ENCODE measurements around the gene MRPL28. TPM values are rescaled to one million over a fixed set of nuclear protein-coding genes. Genes with fewer than 3 reads are reported as not detected.

The MRPL28 gene
- total RNA-seq, 2 donors from 2014 or later, result 83.4 to 84.3 TPM

GRCh38 chr16:330741-331140 lies 39.6 kb downstream of the MRPL28 start:
- no peak for DNase-seq (ENCODE audit: low spot score)
- no peak overlapping the region for H3K27ac ChIP-seq
- H3K27me3 ChIP-seq (replicated peaks; ENCODE audit: insufficient read depth), result no peaks in the 10 kb centered on the region
- peaks cover 13% of the 10 kb centered on the region for H3K4me1 ChIP-seq (replicated peaks)
- TF ChIP-seq POLR2A (IDR thresholded peaks at IDR 0.05) (no peak), CTCF (IDR thresholded peaks at IDR 0.05) (no peak), POLR2AphosphoS5 (IDR thresholded peaks at IDR 0.05) (no peak)
- H3K9me3 ChIP-seq, result no peaks in the 10 kb centered on the region
- H3K4me3 ChIP-seq, result no peak overlapping the region
- WGBS, result 71% methylated on average over 2 of the region's 2 CpGs
- intact Hi-C loops (cut with DNase I), result no loop called here
- H3K36me3 ChIP-seq, result no peaks in the 10 kb centered on the region

GRCh38 chr16:325375-326145 lies 44.8 kb downstream of the MRPL28 start:
- TF ChIP-seq POLR2A (IDR thresholded peaks at IDR 0.05) (no peak), POLR2AphosphoS5 (IDR thresholded peaks at IDR 0.05) (no peak), CTCF (IDR thresholded peaks at IDR 0.05) (no peak)
- H3K36me3 ChIP-seq, result no peaks in the 10 kb centered on the region
- no peak for DNase-seq (ENCODE audit: low spot score)
- 93% methylated on average over 28 of the region's 28 CpGs for WGBS
- H3K27me3 ChIP-seq (replicated peaks; ENCODE audit: insufficient read depth), result no peaks in the 10 kb centered on the region
- no peak overlapping the region for H3K4me3 ChIP-seq
- peaks cover 9% of the 10 kb centered on the region for H3K4me1 ChIP-seq (replicated peaks)
- intact Hi-C loops (cut with DNase I), result no loop called here
- no peak overlapping the region for H3K27ac ChIP-seq
- H3K9me3 ChIP-seq, result no peaks in the 10 kb centered on the region

GRCh38 chr16:324451-325334 lies 45.6 kb downstream of the MRPL28 start:
- WGBS, result 68% methylated on average over 49 of the region's 55 CpGs
- DNase-seq (ENCODE audit: low spot score), result no peak

GRCh38 chr16:324201-324450 lies 46.2 kb downstream of the MRPL28 start:
- intact Hi-C loops (cut with DNase I), result no loop called here
- Histone ChIP-seq H3K36me3 (no peaks in the 10 kb centered on the region), H3K4me1 (replicated peaks) (peaks cover 9% of the 10 kb centered on the region), H3K27me3 (replicated peaks; ENCODE audit: insufficient read depth) (no peaks in the 10 kb centered on the region), H3K27ac (no peak overlapping the region), H3K4me3 (no peak overlapping the region), H3K9me3 (no peaks in the 10 kb centered on the region)
- no peak for TF ChIP-seq CTCF (IDR thresholded peaks at IDR 0.05)
- TF ChIP-seq POLR2A (IDR thresholded peaks at IDR 0.05), result no peak
- no peak for TF ChIP-seq POLR2AphosphoS5 (IDR thresholded peaks at IDR 0.05)
- no peak for DNase-seq (ENCODE audit: low spot score)
- WGBS, result 90% methylated on average over 17 of the region's 17 CpGs

More at GRCh38 chr16:324451-325334, 45.6 kb downstream of the MRPL28 start:
- Histone ChIP-seq H3K4me1 (replicated peaks) (peaks cover 9% of the 10 kb centered on the region), H3K9me3 (no peaks in the 10 kb centered on the region), H3K27ac (no peak overlapping the region), H3K27me3 (replicated peaks; ENCODE audit: insufficient read depth) (no peaks in the 10 kb centered on the region), H3K36me3 (no peaks in the 10 kb centered on the region), H3K4me3 (no peak overlapping the region)
- intact Hi-C loops (cut with DNase I), result no loop called here
- no peak for TF ChIP-seq POLR2AphosphoS5 (IDR thresholded peaks at IDR 0.05)
- no peak for TF ChIP-seq POLR2A (IDR thresholded peaks at IDR 0.05)
- TF ChIP-seq CTCF (IDR thresholded peaks at IDR 0.05), result no peak

Measured in prostate gland (tissue), 2 donors.